Measurements from ENCODE around the gene DHDDS. TPM values are rescaled to one million over a fixed set of nuclear protein-coding genes. Genes with fewer than 3 reads are reported as not detected.
A peak's percentile ranks its signal among the peaks of the same experiment; 100 is the strongest.

Gene DHDDS
- total and polyA plus RNA-seq, 2 of the 13 experiments (the other 11 are each of a cell fraction or from before 2014, with no cell fraction given), result 18.9 to 28.3 TPM

DNA sequence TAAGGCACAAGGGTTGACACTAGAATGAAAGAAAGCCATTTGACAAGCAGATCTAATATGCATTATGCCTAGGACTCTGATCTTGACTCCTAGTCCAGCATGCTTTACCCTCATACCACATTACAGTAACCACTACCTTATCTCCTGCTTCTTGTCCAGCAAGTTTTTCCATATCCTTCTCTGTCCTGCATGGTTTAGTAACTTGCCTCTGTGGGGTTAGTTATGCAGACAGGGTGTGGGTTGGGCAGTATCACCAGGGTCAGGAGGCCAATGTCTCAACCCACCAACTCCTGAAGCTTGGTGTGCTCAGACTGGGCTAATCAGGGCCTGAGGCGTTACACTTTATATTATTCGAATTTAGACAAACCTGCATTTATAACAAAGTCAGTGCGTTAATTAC, 18.8 kb downstream of the DHDDS start (continued):
- TF ChIP-seq E2F5 (CRISPR knock-in tag; conservative IDR thresholded peaks at IDR 0.05) (no peak), ZNF441 (CRISPR knock-in tag; IDR thresholded peaks at IDR 0.05; ENCODE audit: borderline replicate concordance) (no peak), JDP2 (CRISPR knock-in tag; IDR thresholded peaks at IDR 0.05; ENCODE audit: borderline replicate concordance) (no peak), CCDC6 (CRISPR knock-in tag; IDR thresholded peaks at IDR 0.05) (no peak), ZNF75D (CRISPR knock-in tag; IDR thresholded peaks at IDR 0.05; ENCODE audit: borderline replicate concordance) (no peak), FOXK1 (CRISPR knock-in tag; IDR thresholded peaks at IDR 0.05; ENCODE audit: borderline replicate concordance, low read depth) (no peak)

DNA sequence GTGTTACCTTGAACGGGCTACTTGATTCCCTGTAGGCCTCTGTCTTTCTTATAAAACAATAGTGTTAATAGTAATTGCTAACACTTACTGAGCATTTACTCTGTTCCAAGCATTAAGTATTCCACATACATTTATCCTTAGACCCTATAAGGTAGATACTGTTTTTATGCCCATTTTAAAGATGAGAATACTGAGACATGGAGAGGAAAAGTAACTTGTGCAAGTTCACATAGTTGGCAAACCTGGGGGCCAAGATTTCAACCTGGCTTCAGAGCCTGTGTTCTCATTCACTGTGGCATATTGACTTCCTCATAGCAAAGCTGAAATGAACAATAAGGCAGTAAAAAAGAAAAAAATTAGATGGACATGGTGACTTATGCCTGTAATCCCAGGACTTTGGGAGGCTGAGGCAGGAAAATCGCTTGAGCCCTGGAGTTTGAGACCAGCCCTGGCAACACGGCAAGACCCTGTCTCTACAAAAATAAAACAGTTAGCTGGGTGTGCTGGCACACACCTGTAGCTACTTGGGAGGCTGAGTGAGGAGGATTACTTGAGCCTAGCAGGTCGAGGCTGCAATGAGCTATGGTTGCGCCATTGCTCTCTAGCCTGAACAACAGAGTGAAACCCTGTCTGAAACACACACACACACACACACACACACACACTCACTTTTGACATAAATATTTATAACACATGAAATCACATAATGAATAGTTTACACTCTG, 20.5 kb downstream of the DHDDS start:
- POLR2A ChIA-PET, result no interaction called here
- DNase-seq (ENCODE audit: low spot score) (no peak), ATAC-seq (no peak), FAIRE-seq (no peak)
- WGBS (ENCODE audit: low lambda C conversion rate), result 91% methylated on average over 5 of the region's 5 CpGs
- intact Hi-C loops (cut with micrococcal nuclease; ENCODE audit: unreplicated experiment), result no loop called here
- Histone ChIP-seq H3K4me1 (ENCODE audit: insufficient read depth, low read length) (no peaks in the 10 kb centered on the region), H4K20me1 (ENCODE audit: insufficient read depth, low read length) (no peaks in the 10 kb centered on the region), H3K4me3 (replicated peaks in 1 of 3; ENCODE audit: insufficient read depth in 1 of 3, low read depth in 2 of 3, low read length in 3 of 3) (no peak overlapping the region), H3K4me2 (ENCODE audit: low read depth, low read length) (no peak overlapping the region), H3K36me3 (replicated peaks in 1 of 2; ENCODE audit: control insufficient read depth in 1 of 2, insufficient read depth in 2 of 2, low read length in 2 of 2) (peaks cover 12 to 32% of the 10 kb centered on the region in 2 experiments; a peak in 4 of 5 replicates), H2AFZ (ENCODE audit: low read length) (no peak overlapping the region), H3K79me2 (ENCODE audit: insufficient read depth, low read length) (no peaks in the 10 kb centered on the region), H3K27me3 (ENCODE audit: control insufficient read depth in 1 of 2, insufficient read depth in 2 of 2, low read length in 2 of 2) (no peaks in the 10 kb centered on the region), H3K27ac (ENCODE audit: extremely low read length, insufficient read depth, low read length) (no peak overlapping the region), H3K9me3 (ENCODE audit: low read length) (no peaks in the 10 kb centered on the region), H3K9ac (ENCODE audit: insufficient read depth, low read depth, low read length) (no peak overlapping the region)
- in situ Hi-C loops (cut with HindIII; ENCODE audit: extremely low pct_ligation_motif_present, low pct_unique_long_range_greater_than_20kb), result no loop called here
- CTCF ChIA-PET (ENCODE audit: low intra/inter-chr PET ratio, low total read pairs), result no interaction called here
- no TSS peak for BruUV-seq (replicated peaks)
- TF ChIP-seq FOXK2 (IDR thresholded peaks at IDR 0.05) (no peak), ZNF629 (CRISPR knock-in tag; conservative IDR thresholded peaks at IDR 0.05) (peak; percentile 69)
